Measurements from ENCODE around the gene GALNT13.

DNA sequence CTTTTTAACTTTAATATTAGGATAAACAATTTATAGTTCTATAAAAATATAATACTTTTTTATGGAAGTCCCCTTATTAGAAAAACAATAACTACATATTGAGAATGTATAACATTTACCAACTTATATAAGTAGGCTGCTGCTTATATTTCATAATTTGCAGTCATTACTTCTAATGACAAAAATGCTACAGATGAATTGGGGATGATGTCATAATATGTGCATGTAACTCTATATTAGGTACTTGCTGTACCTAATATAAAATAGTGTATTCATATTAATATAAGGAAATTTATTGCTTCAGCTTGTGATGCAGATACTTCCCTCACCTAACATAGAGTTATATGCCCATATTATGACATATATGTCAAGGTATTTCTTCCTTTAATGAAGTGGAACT, 100.7 kb downstream of the GALNT13 start:
- no peak for TF ChIP-seq CTCF (IDR thresholded peaks at IDR 0.05)
- TF ChIP-seq POLR2A (IDR thresholded peaks at IDR 0.05) = no peak
